ENCODE measurements around the gene TMEM129. TPM values are rescaled to one million over a fixed set of nuclear protein-coding genes. Genes with fewer than 3 reads are reported as not detected.
A peak's percentile ranks its signal among the peaks of the same experiment; 100 is the strongest.

Gene TMEM129
- total RNA-seq, 1 donor from 2014 or later: 88.7 TPM

GRCh38 chr4:1758306-1759121 is 37.4 kb upstream of the TMEM129 start:
- DNase-seq (ENCODE audit: low read depth): no peak

DNA sequence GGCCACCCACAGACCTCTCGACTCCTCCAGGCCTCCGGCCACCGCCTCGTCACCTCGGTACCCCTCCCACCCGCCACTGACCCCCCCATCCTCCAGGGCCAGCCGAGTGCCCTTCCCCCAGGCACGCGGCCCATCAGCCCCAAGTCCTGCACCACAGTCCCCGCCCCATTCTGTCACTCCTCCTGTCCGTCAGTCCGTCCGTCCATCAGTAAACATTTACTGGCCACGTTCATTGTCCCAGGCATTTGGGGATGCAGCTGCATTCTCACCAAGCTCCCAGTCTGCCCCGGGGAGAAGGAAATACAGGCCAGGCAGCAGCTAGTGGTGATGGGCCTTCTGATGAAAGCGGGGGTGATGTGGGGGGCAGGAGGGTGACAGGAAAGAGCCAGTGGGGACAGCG is 36.7 kb upstream of the TMEM129 start:
- DNase-seq (ENCODE audit: low read depth): no peak

- no peak for DNase-seq (ENCODE audit: low read depth)
Measured at GRCh38 chr4:1756893-1757779, 36.0 kb upstream of the TMEM129 start.

GRCh38 chr4:1756079-1756478 is 35.0 kb upstream of the TMEM129 start:
- DNase-seq (ENCODE audit: low read depth): no peak

DNA sequence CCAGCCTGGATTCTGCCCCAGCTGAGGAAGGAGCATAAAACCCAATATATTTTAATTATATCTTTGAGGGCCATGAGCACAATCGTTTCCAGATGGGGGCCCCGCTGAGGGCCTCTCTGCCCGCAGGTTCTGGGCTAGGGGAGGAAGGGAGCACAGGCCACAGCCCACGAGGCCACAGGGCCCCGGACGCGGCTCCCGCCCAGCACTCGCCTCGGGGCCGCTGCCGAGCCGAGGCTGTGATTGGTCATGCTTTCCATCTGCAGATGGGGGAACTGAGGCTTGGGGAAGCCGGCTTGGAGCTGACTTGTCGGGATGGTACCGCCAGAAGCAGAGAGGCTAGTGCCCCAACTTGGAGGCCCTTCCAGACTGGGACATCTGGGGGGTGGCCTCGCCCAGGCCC is 34.2 kb upstream of the TMEM129 start:
- DNase-seq (ENCODE audit: low read depth): no peak

DNA sequence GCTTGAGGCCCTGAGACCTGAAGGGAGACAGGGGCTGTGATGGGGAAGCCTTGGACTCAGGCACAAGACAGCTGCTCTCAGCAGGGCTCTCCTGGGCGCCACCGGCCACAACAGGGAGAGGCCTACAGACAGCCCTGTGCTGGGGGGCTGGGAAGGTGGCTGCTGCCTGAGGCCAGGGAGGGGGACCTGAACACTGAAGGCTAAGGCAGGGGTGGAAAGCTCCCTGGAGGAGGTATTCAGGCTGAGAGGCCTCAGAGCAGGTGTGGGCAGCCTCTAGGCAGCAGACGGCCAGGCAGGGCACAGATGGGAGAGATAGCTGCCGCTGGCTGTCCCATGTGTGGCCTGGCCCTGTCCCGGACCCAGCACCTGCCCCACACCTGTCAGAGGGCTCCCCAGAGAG is 33.2 kb upstream of the TMEM129 start:
- no peak for DNase-seq (ENCODE audit: low read depth)

- DNase-seq (ENCODE audit: low read depth): no peak
Measured at GRCh38 chr4:1753697-1754311, 32.7 kb upstream of the TMEM129 start.

DNA sequence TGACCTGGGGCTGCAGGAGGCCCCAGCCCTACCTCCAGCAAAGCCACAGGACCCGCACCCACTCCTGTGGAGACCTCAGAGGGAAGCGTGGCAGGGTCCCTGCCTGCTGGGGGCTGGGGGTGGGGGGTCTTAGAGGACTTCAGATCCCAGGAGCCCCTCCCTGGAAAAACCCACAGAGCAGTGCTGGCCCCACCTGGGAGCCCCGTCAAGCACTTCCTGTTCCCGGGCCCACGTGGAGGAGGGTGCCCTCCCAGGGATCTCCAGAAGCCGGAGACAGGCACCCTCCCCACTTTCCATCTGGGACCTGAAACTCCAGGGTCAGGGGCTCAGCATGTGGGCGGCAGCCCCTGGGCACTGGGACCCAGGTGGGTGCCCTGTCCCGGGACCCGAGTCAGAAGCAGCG is 32.2 kb upstream of the TMEM129 start:
- DNase-seq (ENCODE audit: low read depth): no peak

GRCh38 chr4:1752284-1753041 is 31.3 kb upstream of the TMEM129 start:
- DNase-seq (ENCODE audit: low read depth): no peak

- DNase-seq (ENCODE audit: low read depth): no peak
Measured at GRCh38 chr4:1751919-1752283, 30.8 kb upstream of the TMEM129 start.

GRCh38 chr4:1751155-1751918 is 30.2 kb upstream of the TMEM129 start:
- DNase-seq (ENCODE audit: low read depth): no peak

- no peak for DNase-seq (ENCODE audit: low read depth)
Measured at GRCh38 chr4:1750381-1751154, 29.4 kb upstream of the TMEM129 start.

- DNase-seq (ENCODE audit: low read depth): no peak
Measured at GRCh38 chr4:1749826-1750225, 28.7 kb upstream of the TMEM129 start.

DNA sequence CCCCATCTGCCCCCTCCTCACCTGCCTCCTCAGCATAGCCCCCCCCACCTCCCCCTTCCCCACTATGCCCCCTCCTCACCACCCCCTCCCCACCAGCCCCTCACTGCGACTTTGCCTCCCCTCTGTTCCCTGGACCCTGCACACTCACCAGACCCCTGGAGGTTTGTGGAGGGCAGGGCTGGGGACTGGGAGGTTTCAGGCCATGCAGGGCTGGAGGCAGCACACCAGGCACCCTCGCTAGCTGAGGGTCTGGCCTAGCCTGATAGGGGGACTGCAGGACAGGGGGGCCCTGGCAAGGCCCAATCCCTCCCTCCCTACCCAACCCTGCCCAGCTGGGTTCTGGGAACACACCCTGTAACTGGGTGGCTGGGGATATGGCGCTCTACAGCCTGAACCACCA is 28.2 kb upstream of the TMEM129 start:
- no peak for DNase-seq (ENCODE audit: low read depth)

GRCh38 chr4:1748465-1748995 is 27.4 kb upstream of the TMEM129 start:
- DNase-seq (ENCODE audit: low read depth): peak; percentile 16

DNA sequence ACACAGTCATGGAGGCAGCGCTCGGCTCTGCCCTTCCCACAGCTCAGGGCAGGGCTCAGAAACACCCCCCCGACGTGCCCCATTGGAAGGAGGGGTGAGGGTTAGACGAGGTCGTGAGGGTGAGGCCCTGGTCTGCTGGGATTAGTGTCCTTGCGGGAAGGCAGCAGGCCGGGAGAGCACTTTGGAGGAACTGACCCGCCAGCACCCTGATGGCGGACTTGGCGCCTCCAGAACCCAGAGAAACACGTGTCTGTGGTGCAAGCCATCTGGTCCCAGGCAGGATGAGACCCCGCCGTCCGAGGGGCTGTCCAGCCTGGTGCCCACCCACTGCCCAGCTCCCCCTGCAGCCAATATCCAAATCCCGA is 26.5 kb upstream of the TMEM129 start:
- DNase-seq (ENCODE audit: low read depth): no peak

DNA sequence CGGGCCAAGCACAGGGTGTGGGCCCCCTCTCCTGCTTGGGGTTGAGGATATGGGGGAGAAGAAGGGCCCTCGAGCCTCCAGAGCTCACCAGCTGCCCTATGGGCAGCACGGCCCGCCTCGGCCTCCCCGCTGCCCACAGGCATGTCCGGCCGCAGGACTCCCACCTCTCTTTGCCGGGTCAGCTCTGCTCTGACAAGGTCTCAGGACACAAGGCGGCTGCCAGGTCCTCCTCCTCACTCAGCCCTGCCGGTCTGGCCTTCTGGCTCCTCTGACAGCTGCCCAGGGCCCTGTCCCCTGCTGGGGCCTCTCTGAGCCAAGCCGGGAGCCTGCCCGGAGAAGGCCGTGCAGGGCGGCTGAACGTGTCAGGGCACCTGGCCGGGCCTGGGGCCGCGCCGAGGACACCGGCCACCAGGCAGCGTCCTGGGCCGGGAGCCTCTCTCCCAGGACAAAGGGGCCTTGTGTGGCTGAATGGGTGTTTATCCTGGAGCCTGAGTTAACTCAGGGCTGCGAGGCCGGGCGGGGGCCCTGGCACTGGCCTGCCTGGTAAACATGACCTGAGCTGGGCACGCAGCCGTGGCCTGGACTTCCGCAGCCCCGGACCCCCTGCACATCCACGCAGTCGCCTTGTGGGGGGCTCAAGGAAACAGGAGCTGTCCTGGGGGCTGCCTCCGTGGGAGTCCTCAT is 25.9 kb upstream of the TMEM129 start:
- DNase-seq (ENCODE audit: low read depth): no peak

DNA sequence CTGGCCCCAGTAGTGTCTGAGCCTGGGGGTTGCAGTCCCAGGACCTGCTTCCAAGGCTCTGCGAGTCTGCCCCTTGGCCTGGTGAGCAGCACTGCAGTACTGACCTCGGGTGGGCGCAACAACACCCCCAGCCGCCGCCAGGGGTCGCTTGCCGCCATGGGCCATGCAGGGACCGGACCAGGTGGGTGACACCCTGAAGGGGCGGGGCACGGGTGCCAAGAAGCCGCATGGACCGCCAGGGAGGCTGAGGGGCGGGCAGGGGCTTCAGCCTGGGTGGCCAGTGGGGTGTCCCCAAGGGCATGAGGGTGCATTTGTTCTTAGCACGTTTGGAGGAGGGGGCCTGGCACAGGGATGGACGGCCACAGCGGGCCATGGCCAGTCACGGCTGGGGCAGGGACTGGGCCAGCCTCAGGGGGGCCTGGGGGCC is 25.2 kb upstream of the TMEM129 start:
- peak; percentile 23 for DNase-seq (ENCODE audit: low read depth)

GRCh38 chr4:1745697-1746096 is 24.6 kb upstream of the TMEM129 start:
- no peak for DNase-seq (ENCODE audit: low read depth)

Data from renal cortical epithelial cell (primary cell).